ENCODE data around the gene ABHD8.

DNA sequence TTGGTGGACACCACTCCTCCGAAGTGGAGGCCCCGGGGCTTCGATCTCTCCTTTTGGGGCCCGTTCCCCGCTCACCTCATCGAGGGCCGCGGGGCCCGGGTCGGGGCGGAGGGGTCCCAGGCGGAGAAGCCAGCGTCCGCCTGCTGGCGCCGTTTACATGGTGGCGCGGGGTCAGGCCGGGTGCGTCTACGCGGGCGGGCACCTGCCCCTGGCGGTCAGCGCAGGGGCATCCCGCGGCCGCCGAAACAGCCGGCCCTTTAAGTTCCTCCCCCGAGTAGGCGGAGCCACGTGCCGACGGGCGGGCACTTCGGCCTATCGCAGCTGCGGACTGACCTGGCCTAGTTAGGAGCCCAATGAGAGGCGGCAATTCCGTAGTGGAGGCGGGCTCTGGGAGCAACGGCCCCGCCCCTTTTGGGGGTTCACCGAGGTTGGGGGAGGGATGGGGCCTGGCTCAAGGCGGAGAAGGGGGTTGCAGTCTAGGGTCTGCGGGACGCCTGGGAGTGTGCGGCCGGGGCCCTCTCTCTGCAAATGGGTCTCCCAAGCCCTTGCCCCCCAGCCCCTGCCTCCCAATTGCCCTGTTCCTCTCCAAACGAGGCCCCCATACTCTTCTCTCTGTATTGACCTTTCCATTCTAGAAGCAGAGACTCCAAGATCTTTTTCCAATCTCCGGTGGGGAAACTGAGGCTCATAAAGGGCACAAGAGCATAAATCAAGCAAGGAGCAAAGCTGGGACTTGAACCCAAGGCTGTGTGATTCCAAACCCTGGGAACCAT is at the start of gene ABHD8:
- TF ChIP-seq, protein P1, sequence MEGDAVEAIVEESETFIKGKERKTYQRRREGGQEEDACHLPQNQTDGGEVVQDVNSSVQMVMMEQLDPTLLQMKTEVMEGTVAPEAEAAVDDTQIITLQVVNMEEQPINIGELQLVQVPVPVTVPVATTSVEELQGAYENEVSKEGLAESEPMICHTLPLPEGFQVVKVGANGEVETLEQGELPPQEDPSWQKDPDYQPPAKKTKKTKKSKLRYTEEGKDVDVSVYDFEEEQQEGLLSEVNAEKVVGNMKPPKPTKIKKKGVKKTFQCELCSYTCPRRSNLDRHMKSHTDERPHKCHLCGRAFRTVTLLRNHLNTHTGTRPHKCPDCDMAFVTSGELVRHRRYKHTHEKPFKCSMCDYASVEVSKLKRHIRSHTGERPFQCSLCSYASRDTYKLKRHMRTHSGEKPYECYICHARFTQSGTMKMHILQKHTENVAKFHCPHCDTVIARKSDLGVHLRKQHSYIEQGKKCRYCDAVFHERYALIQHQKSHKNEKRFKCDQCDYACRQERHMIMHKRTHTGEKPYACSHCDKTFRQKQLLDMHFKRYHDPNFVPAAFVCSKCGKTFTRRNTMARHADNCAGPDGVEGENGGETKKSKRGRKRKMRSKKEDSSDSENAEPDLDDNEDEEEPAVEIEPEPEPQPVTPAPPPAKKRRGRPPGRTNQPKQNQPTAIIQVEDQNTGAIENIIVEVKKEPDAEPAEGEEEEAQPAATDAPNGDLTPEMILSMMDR (conservative IDR thresholded peaks at IDR 0.05 in 1 of 2, IDR thresholded peaks at IDR 0.05 in 1 of 2; ENCODE audit: low read depth in 1 of 2, low read length in 2 of 2): peak; percentile 30 to 37
- no peak for TF ChIP-seq EZH2 (IDR thresholded peaks at IDR 0.05; ENCODE audit: low read length, missing control alignments)
